H9 (cell line): ENCODE data around the gene FARS2. TPM values are rescaled to one million over a fixed set of nuclear protein-coding genes. Genes with fewer than 3 reads are reported as not detected.

Experiments
- DNase-seq: peaks from one replicate; pipeline ENCODE4 v3.0.0-alpha.2; 2017
- H2AFZ ChIP-seq: one replicate; pipeline ENCODE4 v1.6.1; 2013; ENCODE audit warnings: mild to moderate bottlenecking, low read length, control low read depth, moderate library complexity
- H2AK5ac ChIP-seq: 2 replicates; pipeline ENCODE4 v1.6.1; 2013; ENCODE audit warnings: low read length, control low read depth, mixed read lengths; ENCODE audit not compliant: insufficient read length
- H2BK120ac ChIP-seq: one replicate; pipeline ENCODE4 v1.6.1; 2013; ENCODE audit warnings: low read depth, mild to moderate bottlenecking, low read length, control low read depth, inconsistent platforms; ENCODE audit not compliant: poor library complexity, severe bottlenecking
- H2BK12ac ChIP-seq: 2 replicates; pipeline ENCODE4 v1.6.1; 2013; ENCODE audit warnings: low read length, control low read depth, mixed read lengths, low read depth; ENCODE audit not compliant: insufficient read length
- H2BK15ac ChIP-seq: 2 replicates; pipeline ENCODE4 v1.6.1; 2013; ENCODE audit warnings: low read depth, low read length, control low read depth
- H2BK20ac ChIP-seq: one replicate; pipeline ENCODE4 v1.6.1; 2013; ENCODE audit warnings: low read depth, mild to moderate bottlenecking, low read length, control low read depth, inconsistent platforms; ENCODE audit not compliant: poor library complexity, severe bottlenecking
- H2BK5ac ChIP-seq: 2 replicates; pipeline ENCODE4 v1.6.1; 2013; ENCODE audit warnings: low read length, control low read depth, mixed read lengths; ENCODE audit not compliant: insufficient read length
- H3K14ac ChIP-seq: 2 replicates; pipeline ENCODE4 v1.6.1; 2013; ENCODE audit warnings: low read length, control low read depth; ENCODE audit not compliant: insufficient read depth
- H3K18ac ChIP-seq: 2 replicates; pipeline ENCODE4 v1.6.1; 2013; ENCODE audit warnings: low read depth, mild to moderate bottlenecking, mixed read lengths, low read length, control low read depth; ENCODE audit not compliant: insufficient read length
- H3K23ac ChIP-seq: 2 replicates; pipeline ENCODE4 v1.6.1; 2013; ENCODE audit warnings: low read length, control low read depth, mixed read lengths, low read depth; ENCODE audit not compliant: insufficient read length
- H3K23me2 ChIP-seq: 2 replicates; pipeline ENCODE4 v1.6.1; 2013; ENCODE audit warnings: low read depth, mild to moderate bottlenecking, mixed read lengths, low read length, control low read depth; ENCODE audit not compliant: insufficient read length, poor library complexity, severe bottlenecking
- H3K27ac ChIP-seq: 2 replicates; pipeline ENCODE4 v1.5.1; 2013; ENCODE audit warnings: low read length, control low read depth, mixed read lengths, low read depth; ENCODE audit not compliant: insufficient read length
- H3K27me3 ChIP-seq: 2 replicates; pipeline ENCODE4 v1.6.1; 2013; ENCODE audit warnings: low read length, control low read depth, inconsistent platforms; ENCODE audit not compliant: insufficient read depth
- H3K4ac ChIP-seq: 2 replicates; pipeline ENCODE4 v1.6.1; 2013; ENCODE audit warnings: low read depth, mild to moderate bottlenecking, control low read depth, inconsistent platforms, low read length, moderate library complexity
- H3K4me1 ChIP-seq: 2 replicates; pipeline ENCODE4 v1.6.1; 2013; ENCODE audit warnings: low read length, control low read depth, inconsistent platforms; ENCODE audit not compliant: insufficient read depth
- H3K4me2 ChIP-seq: 2 replicates; pipeline ENCODE4 v1.6.1; 2013; ENCODE audit warnings: low read length, control low read depth, mixed read lengths; ENCODE audit not compliant: insufficient read length, insufficient read depth
- H3K56ac ChIP-seq: 2 replicates; pipeline ENCODE4 v1.6.1; 2013; ENCODE audit warnings: low read depth, mild to moderate bottlenecking, mixed read lengths, low read length, control low read depth; ENCODE audit not compliant: insufficient read length
- H3K79me1 ChIP-seq: 2 replicates; pipeline ENCODE4 v1.6.1; 2013; ENCODE audit warnings: low read depth, mild to moderate bottlenecking, moderate library complexity, low read length, control low read depth, inconsistent platforms; ENCODE audit not compliant: insufficient read depth, poor library complexity, severe bottlenecking
- H3K79me2 ChIP-seq: 2 replicates; pipeline ENCODE4 v1.6.1; 2013; ENCODE audit warnings: low read length, control low read depth, inconsistent platforms; ENCODE audit not compliant: insufficient read depth
- H3K9ac ChIP-seq: 2 replicates; pipeline ENCODE4 v1.6.1; 2013; ENCODE audit warnings: low read length, control low read depth, mixed read lengths; ENCODE audit not compliant: insufficient read length; ENCODE audit errors: extremely low read depth
- H3K9me3 ChIP-seq: one replicate; pipeline ENCODE4 v1.6.1; 2013; ENCODE audit warnings: low read depth, low read length, inconsistent platforms; ENCODE audit not compliant: control insufficient read depth
- H3T11ph ChIP-seq: one replicate; pipeline ENCODE4 v1.6.1; 2013; ENCODE audit warnings: mild to moderate bottlenecking, low read length, control low read depth, inconsistent platforms
- H4K20me1 ChIP-seq: one replicate; pipeline ENCODE4 v1.6.1; 2013; ENCODE audit not compliant: control insufficient read depth, insufficient read length, insufficient read depth
- H4K5ac ChIP-seq: 2 replicates; pipeline ENCODE4 v1.6.1; 2013; ENCODE audit warnings: low read depth, mild to moderate bottlenecking, mixed read lengths, low read length, control low read depth; ENCODE audit not compliant: insufficient read length
- H4K8ac ChIP-seq: replicated peaks from 2 replicates; pipeline ENCODE4 v1.6.1; 2013; ENCODE audit warnings: low read length, control low read depth, mixed read lengths, low read depth; ENCODE audit not compliant: insufficient read length
- H4K91ac ChIP-seq: 2 replicates; pipeline ENCODE4 v1.6.1; 2013; ENCODE audit warnings: low read depth, mild to moderate bottlenecking, moderate library complexity, mixed read lengths, low read length, control low read depth; ENCODE audit not compliant: insufficient read length
- H3K27ac Mint-ChIP-seq, 3 experiments: 2 replicates in 2 of 3; 3 replicates in 1 of 3; pipeline ENCODE4 v1.8.0; 2020 to 2021; ENCODE audit warnings: mixed read lengths in 3 of 3, mild to moderate bottlenecking in 1 of 3, moderate library complexity in 1 of 3
- H3K27me3 Mint-ChIP-seq: 2 replicates; pipeline ENCODE4 v1.8.0; 2021; ENCODE audit warnings: low read depth, mild to moderate bottlenecking, moderate library complexity, mixed read lengths
- H3K36me3 Mint-ChIP-seq, 3 experiments: 2 replicates in 2 of 3; 3 replicates in 1 of 3; pipeline ENCODE4 v1.8.0; 2020 to 2021; ENCODE audit warnings: low read depth in 3 of 3, mixed read lengths in 3 of 3; ENCODE audit not compliant: insufficient read depth in 1 of 3
- H3K4me1 Mint-ChIP-seq, 2 experiments: 2 replicates each; pipeline ENCODE4 v1.8.0; 2020; ENCODE audit warnings: mixed read lengths in 2 of 2
- H3K4me3 Mint-ChIP-seq, 2 experiments: 2 replicates in 1 of 2; 3 replicates in 1 of 2; pipeline ENCODE4 v1.8.0; 2020 to 2021; ENCODE audit warnings: mild to moderate bottlenecking in 2 of 2, mixed read lengths in 2 of 2, moderate library complexity in 1 of 2
- H3K9me3 Mint-ChIP-seq, 2 experiments: 2 replicates in 1 of 2; 3 replicates in 1 of 2; pipeline ENCODE4 v1.8.0; 2020; ENCODE audit warnings: mild to moderate bottlenecking in 2 of 2, mixed read lengths in 2 of 2, moderate library complexity in 1 of 2
- CTCF ChIP-seq: fragments of 200-600 bp; sonication (generic); conservative IDR thresholded peaks from 3 replicates; pipeline ENCODE4 v1.8.0; 2021; ENCODE audit warnings: antibody characterized with exemption, mild to moderate bottlenecking
- WGBS: extraction: QIAGEN DNeasy Blood & Tissue Kit; methylation state at CpG from one replicate; pipeline ENCODE4 v1.1.7; 2013; ENCODE audit warnings: missing lambda C conversion rate, low lambda C conversion rate, mixed read lengths; ENCODE audit not compliant: insufficient read length; ENCODE audit errors: extremely low coverage; 5-methylcytosine and 5-hydroxymethylcytosine counted together
- total RNA-seq: library from RNA; stranded (reverse); gene quantifications from 2 replicates; pipeline ENCODE4 v1.2.1, GENCODE V29; 2021

FARS2 gene
- total RNA-seq, 1 experiment from 2014 or later, result 8.5 TPM

GRCh38 chr6:5637714-5638113 is 376.4 kb downstream of the FARS2 start:
- Mint-ChIP-seq H3K4me3 (no peak overlapping the region), H3K4me1 (peaks cover 9 to 10% of the 10 kb centered on the region in 2 experiments), H3K27ac (no peak overlapping the region), H3K27me3 (no peaks in the 10 kb centered on the region), H3K36me3 (peaks cover 13 to 15% (median 14%) of the 10 kb centered on the region in 3 experiments), H3K9me3 (peaks cover 17 to 20% of the 10 kb centered on the region in 2 experiments)
- no peak overlapping the region for H3K9ac ChIP-seq
- H3K27me3 ChIP-seq, result no peaks in the 10 kb centered on the region
- no peak overlapping the region for H2BK12ac ChIP-seq
- H4K91ac ChIP-seq, result no peak overlapping the region
- H3K4ac ChIP-seq, result no peak overlapping the region
- no peak overlapping the region for H4K8ac ChIP-seq
- H3K4me2 ChIP-seq, result no peak overlapping the region
- H4K20me1 ChIP-seq, result no peaks in the 10 kb centered on the region
- H3K14ac ChIP-seq, result no peak overlapping the region
- H3K27ac ChIP-seq, result no peak overlapping the region
- no peak overlapping the region for H2BK20ac ChIP-seq
- no peak overlapping the region for H3K23ac ChIP-seq
- no peak overlapping the region for H2AK5ac ChIP-seq
- peaks cover 6% of the 10 kb centered on the region for H3K9me3 ChIP-seq
- WGBS, result no CpG with 5 or more reads among the region's 5 CpGs
- H3K4me1 ChIP-seq, result no peaks in the 10 kb centered on the region
- H2BK120ac ChIP-seq, result no peak overlapping the region
- no peak overlapping the region for H3K18ac ChIP-seq
- H3K79me2 ChIP-seq, result no peaks in the 10 kb centered on the region
- no peak overlapping the region for H3K56ac ChIP-seq
- no peak overlapping the region for H3T11ph ChIP-seq
- H2AFZ ChIP-seq, result no peak overlapping the region
- no peak for DNase-seq
- no peak overlapping the region for H4K5ac ChIP-seq
- no peak for TF ChIP-seq CTCF
- H2BK5ac ChIP-seq, result no peak overlapping the region
- no peaks in the 10 kb centered on the region for H3K23me2 ChIP-seq
- no peak overlapping the region for H2BK15ac ChIP-seq
- no peaks in the 10 kb centered on the region for H3K79me1 ChIP-seq
